ENCODE measurements around the gene TMEM205.
"Not testable (repeated sequence)": the region's sequence is repeated elsewhere in the genome, so short reads cannot be mapped to it uniquely, and the experiment has no call there.

The TMEM205 gene

DNA sequence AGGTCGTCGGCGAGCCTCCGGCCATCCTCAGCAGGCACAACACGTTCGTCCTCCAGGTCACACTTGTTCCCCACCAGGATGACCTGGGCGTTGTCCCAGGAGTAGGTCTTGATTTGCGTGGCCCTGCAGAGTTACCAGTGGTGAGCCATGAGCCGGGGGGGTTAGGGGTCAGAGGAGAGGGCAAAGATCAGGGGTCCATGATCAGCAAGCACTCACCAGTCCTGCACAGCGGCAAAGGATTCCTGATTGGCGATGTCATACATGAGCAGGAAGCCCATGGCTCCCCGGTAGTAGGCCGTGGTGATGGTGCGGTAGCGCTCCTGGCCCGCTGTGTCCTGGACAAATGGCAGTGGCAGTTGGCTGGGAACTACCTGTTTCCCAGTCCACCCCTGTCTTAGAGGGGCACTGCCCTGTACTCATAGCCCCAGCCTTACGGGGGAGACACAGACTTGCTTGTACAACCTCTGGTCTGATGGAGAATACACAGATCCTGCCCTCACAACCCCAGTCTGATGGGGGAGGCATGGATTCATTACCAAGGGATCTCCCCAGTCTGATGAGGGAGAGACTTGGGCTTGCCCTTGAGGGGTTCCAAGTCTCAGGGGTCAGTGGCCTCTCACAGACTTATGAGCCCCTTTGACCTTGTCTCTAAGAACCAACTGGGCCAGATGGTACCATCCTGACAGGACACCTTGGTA, 10.5 kb downstream of the TMEM205 start:
- Histone ChIP-seq H3K4me3 (ENCODE audit: low read length) (no peak overlapping the region), H3K9me2 (replicated peaks; ENCODE audit: control insufficient read depth, low read length) (no peaks in the 10 kb centered on the region), H3K27me3 (ENCODE audit: control insufficient read depth, low read length) (no peaks in the 10 kb centered on the region), H3K4me1 (ENCODE audit: control insufficient read depth, low read length) (peaks cover 16% of the 10 kb centered on the region), H3K79me2 (ENCODE audit: control insufficient read depth, low read length) (no peaks in the 10 kb centered on the region), H3K36me3 (ENCODE audit: control insufficient read depth, low read length) (peaks cover 4% of the 10 kb centered on the region), H3K9me3 (ENCODE audit: control insufficient read depth, insufficient read depth, low read length) (no peaks in the 10 kb centered on the region), H3K27ac (ENCODE audit: low read depth, low read length) (no peak overlapping the region), H4K20me1 (ENCODE audit: control insufficient read depth, insufficient read depth, low read depth, low read length) (no peaks in the 10 kb centered on the region), H3K4me2 (ENCODE audit: low read length) (no peak overlapping the region), H3F3A (ENCODE audit: control insufficient read depth, insufficient read depth) (no peaks in the 10 kb centered on the region)
- TF ChIP-seq, protein P1, sequence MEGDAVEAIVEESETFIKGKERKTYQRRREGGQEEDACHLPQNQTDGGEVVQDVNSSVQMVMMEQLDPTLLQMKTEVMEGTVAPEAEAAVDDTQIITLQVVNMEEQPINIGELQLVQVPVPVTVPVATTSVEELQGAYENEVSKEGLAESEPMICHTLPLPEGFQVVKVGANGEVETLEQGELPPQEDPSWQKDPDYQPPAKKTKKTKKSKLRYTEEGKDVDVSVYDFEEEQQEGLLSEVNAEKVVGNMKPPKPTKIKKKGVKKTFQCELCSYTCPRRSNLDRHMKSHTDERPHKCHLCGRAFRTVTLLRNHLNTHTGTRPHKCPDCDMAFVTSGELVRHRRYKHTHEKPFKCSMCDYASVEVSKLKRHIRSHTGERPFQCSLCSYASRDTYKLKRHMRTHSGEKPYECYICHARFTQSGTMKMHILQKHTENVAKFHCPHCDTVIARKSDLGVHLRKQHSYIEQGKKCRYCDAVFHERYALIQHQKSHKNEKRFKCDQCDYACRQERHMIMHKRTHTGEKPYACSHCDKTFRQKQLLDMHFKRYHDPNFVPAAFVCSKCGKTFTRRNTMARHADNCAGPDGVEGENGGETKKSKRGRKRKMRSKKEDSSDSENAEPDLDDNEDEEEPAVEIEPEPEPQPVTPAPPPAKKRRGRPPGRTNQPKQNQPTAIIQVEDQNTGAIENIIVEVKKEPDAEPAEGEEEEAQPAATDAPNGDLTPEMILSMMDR (IDR thresholded peaks at IDR 0.05; ENCODE audit: low read depth, low read length, poor library complexity, severe bottlenecking) = no peak
- TF ChIP-seq EZH2phosphoT487 (IDR thresholded peaks at IDR 0.05; ENCODE audit: borderline replicate concordance, low read length) = no peak

- H3K27ac ChIP-seq (ENCODE audit: low read depth, low read length); H3K9me3 ChIP-seq (ENCODE audit: control insufficient read depth, insufficient read depth, low read length); H3K9me2 ChIP-seq (replicated peaks; ENCODE audit: control insufficient read depth, low read length); H3K79me2 ChIP-seq (ENCODE audit: control insufficient read depth, low read length); H3K4me2 ChIP-seq (ENCODE audit: low read length); H3K4me1 ChIP-seq (ENCODE audit: control insufficient read depth, low read length); H3K36me3 ChIP-seq (ENCODE audit: control insufficient read depth, low read length); H4K20me1 ChIP-seq (ENCODE audit: control insufficient read depth, insufficient read depth, low read depth, low read length); H3K4me3 ChIP-seq (ENCODE audit: low read length); H3K27me3 ChIP-seq (ENCODE audit: control insufficient read depth, low read length); H3F3A ChIP-seq (ENCODE audit: control insufficient read depth, insufficient read depth): not testable (repeated sequence)
Observed at GRCh38 chr19:11333838-11334237, 12.2 kb downstream of the TMEM205 start.

DNA sequence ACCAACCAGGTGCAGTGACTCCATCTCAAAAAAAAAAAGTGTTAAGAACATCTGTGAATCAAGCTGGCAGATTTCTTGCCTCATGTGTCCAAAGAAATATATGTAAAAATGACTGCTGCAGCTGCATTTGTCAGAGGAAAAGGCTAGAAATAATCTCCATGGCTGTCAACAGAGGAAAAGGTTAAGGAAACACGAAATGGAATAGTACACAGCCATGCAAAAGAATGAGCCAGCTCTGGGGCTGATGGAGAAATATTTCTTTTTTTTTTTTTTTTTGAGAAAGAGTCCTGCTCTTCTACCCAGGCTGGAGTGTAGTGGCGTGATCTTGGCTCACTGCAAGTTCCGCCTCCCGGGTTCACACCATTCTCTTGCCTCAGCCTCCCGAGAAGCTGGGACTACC, 13.2 kb downstream of the TMEM205 start:
- Histone ChIP-seq H3K79me2 (ENCODE audit: control insufficient read depth, low read length) (no peaks in the 10 kb centered on the region), H4K20me1 (ENCODE audit: control insufficient read depth, insufficient read depth, low read depth, low read length) (no peaks in the 10 kb centered on the region), H3K4me1 (ENCODE audit: control insufficient read depth, low read length) (no peaks in the 10 kb centered on the region), H3K4me3 (ENCODE audit: low read length) (no peak overlapping the region), H3K27me3 (ENCODE audit: control insufficient read depth, low read length) (no peaks in the 10 kb centered on the region), H3K9me3 (ENCODE audit: control insufficient read depth, insufficient read depth, low read length) (no peaks in the 10 kb centered on the region), H3F3A (ENCODE audit: control insufficient read depth, insufficient read depth) (no peaks in the 10 kb centered on the region), H3K9me2 (replicated peaks; ENCODE audit: control insufficient read depth, low read length) (no peaks in the 10 kb centered on the region), H3K4me2 (ENCODE audit: low read length) (no peak overlapping the region), H3K27ac (ENCODE audit: low read depth, low read length) (no peak overlapping the region), H3K36me3 (ENCODE audit: control insufficient read depth, low read length) (peaks cover 4% of the 10 kb centered on the region)
- TF ChIP-seq EZH2phosphoT487 (IDR thresholded peaks at IDR 0.05; ENCODE audit: borderline replicate concordance, low read length) = no peak
- TF ChIP-seq, protein P1 (IDR thresholded peaks at IDR 0.05; ENCODE audit: low read depth, low read length, poor library complexity, severe bottlenecking) = no peak

DNA sequence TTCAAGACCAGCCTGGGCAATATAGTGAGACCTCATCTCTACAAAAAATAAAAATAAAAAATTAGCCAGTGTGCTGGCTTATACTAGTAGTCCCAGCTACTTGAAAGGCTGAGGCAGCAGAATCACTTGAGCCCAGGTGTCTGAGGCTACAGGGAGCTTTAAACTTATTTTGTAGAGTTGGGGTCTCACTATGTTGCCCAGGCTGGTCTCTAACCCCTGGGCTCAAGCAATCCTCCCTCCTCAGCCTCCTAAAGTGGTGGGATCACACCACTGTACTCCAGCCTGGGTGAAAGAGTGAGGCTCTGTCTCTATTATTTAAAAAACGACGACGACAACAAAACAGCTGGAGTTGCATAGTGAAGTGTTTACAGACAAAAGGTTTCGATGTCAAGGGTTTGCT, 14.6 kb downstream of the TMEM205 start:
- Histone ChIP-seq H3K9me2 (replicated peaks; ENCODE audit: control insufficient read depth, low read length) (no peaks in the 10 kb centered on the region), H4K20me1 (ENCODE audit: control insufficient read depth, insufficient read depth, low read depth, low read length) (no peaks in the 10 kb centered on the region), H3K4me2 (ENCODE audit: low read length) (no peak overlapping the region), H3K79me2 (ENCODE audit: control insufficient read depth, low read length) (no peaks in the 10 kb centered on the region), H3K4me1 (ENCODE audit: control insufficient read depth, low read length) (no peaks in the 10 kb centered on the region), H3F3A (ENCODE audit: control insufficient read depth, insufficient read depth) (no peaks in the 10 kb centered on the region), H3K27ac (ENCODE audit: low read depth, low read length) (no peak overlapping the region), H3K9me3 (ENCODE audit: control insufficient read depth, insufficient read depth, low read length) (no peaks in the 10 kb centered on the region), H3K36me3 (ENCODE audit: control insufficient read depth, low read length) (peaks cover 4% of the 10 kb centered on the region), H3K27me3 (ENCODE audit: control insufficient read depth, low read length) (no peaks in the 10 kb centered on the region), H3K4me3 (ENCODE audit: low read length) (no peak overlapping the region)
- TF ChIP-seq EZH2phosphoT487 (IDR thresholded peaks at IDR 0.05; ENCODE audit: borderline replicate concordance, low read length) = no peak
